ENCODE measurements around the gene DACH1.

DACH1 gene

DNA sequence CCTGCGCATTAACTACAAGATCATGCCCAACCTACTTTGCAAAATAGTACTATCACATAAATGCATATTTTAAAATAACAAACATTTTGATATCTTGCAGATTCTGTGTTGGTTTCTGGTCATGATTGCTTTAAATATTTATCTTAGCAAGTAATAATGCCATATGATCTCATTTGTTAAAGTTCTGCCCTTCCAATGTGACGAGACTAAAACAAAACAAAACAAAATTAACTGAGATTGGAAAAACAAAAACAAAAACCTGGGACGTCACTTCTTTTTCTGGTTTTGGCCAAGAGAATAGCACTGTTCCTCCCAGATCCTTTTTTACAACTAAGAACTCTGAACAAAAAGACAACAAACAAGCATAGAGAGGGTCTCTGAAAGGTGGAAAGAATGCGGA, 436.3 kb downstream of the DACH1 start:
- DNase-seq (ENCODE audit: low read depth in 2 of 3, low spot score in 2 of 3), result no peak

DNA sequence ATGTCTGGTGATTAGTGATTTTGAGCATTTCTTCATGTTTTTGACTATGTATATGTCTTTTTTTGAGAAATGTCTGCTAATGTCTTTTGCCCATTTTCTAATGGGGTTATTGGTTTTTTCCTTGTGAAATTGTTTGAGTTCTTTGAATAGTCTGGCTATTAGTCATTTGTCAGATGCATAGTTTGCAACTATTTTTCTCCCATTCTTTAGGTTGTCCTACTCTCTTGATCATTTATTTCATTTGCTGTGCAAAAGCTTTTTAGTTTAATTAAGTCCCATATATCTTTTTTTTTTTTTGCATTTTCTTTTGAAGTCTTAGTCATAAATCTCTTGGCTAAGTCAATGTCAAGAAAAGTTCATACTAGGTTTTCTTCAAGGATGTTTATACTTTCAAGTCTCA, 449.8 kb downstream of the DACH1 start:
- DNase-seq (ENCODE audit: low read depth in 2 of 3, low spot score in 2 of 3), result no peak

DNA sequence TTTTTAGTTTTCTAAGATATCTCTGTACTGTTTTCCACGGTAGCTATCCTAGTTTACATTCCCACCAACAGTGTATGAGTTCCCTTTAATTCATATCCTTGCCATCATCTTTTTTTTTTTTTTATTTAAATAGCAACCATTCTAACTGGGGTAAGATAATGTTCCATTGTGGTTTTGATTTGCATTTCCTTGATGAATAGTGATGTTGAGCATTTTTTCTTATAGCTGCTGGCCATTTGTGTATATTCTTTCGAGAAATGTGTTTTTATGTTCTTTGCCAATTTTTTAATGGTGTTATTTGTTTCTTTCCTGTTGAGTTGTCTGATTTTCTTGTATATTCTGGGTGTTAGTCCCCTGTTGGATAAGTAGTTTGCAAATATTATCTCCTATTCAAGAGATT, 454.8 kb downstream of the DACH1 start:
- DNase-seq (ENCODE audit: low read depth in 2 of 3, low spot score in 2 of 3), result no peak

DNA sequence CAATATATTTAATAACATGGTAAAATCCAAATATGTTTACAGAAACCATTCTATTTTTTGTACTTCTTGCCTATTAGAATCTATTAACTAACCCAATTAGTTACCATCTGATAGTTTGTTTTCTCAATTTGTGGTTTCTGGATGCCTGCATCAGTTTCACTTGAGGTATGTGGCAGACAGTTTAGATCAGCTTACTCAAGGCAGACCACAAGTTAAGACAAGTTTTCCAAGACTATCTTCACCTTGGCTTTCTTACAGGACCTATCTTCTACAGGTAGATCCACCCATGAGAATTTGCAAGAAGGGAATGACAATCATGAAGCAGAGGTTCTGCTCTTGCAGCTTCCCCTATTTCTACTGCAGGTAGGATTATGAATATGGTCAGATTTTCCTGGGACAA, 458.6 kb downstream of the DACH1 start:
- no peak for DNase-seq (ENCODE audit: low read depth in 2 of 3, low spot score in 2 of 3)

GRCh38 chr13:71399631-71400215, 467.3 kb downstream of the DACH1 start:
- no peak for DNase-seq (ENCODE audit: low read depth in 2 of 3, low spot score in 2 of 3)

DNA sequence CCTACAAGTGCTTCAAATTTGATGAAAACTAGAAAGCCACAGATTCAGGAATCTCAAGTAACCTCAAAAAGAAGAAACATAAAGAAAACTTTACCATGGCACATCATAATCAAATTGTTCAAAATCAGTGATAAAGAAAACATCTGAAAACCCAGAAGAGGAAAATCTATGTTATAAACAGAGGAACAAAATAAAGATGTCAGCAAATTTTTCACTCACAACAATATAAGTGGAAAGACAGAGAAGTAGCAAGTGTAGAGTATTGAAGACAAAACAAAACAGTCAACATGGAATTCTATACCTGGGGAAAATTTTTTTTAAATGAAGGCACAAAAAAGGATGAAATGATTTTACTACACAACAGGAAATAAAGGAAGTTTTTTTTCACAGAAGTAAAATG, 470.9 kb downstream of the DACH1 start:
- no peak for DNase-seq (ENCODE audit: low read depth in 2 of 3, low spot score in 2 of 3)

- DNase-seq (ENCODE audit: low read depth in 2 of 3, low spot score in 2 of 3), result no peak
Measured at GRCh38 chr13:71395053-71395452, 472.0 kb downstream of the DACH1 start.

- DNase-seq (ENCODE audit: low read depth in 2 of 3, low spot score in 2 of 3), result no peak
Measured at GRCh38 chr13:71394176-71394575, 472.8 kb downstream of the DACH1 start.
